ENCODE results near the gene THSD4.

GRCh38 chr15:71426792-71427191, 311.5 kb downstream of the THSD4 start:
- TF ChIP-seq EZH2 (IDR thresholded peaks at IDR 0.05; ENCODE audit: low read length, unreplicated experiment) (no peak), EZH2phosphoT487 (IDR thresholded peaks at IDR 0.05; ENCODE audit: borderline replicate concordance, low read length) (no peak), CTCF (conservative IDR thresholded peaks at IDR 0.05; ENCODE audit: low read depth, low read length) (no peak)
